ENCODE data around the gene GALNT13. TPM values are rescaled to one million over a fixed set of nuclear protein-coding genes. Genes with fewer than 3 reads are reported as not detected.

GALNT13 gene
- total and polyA plus RNA-seq, 10 of the 15 experiments (the other 5 are each of a cell fraction or from before 2014, with no cell fraction given): 0.04 TPM; not detected in 9

DNA sequence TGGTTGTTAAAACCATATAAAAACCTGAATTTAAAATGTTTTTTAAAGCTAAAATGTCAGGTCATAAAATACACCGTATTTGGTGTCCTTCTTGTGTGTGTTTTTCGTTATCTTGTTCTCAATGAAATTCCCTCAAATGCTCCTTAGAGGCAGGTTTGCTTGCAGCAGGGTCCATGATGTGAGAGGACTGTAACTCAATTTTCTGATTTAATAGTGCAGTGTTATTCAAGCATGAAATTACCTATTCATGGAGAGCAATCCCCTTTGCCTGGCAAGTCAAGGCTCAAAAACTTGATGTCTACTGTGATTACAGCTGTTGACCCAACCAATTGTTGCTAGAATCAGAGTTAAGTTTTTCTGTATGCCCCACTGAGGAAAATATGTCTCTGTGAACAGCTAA lies 318.2 kb downstream of the GALNT13 start:
- intact Hi-C loops (cut with micrococcal nuclease; ENCODE audit: unreplicated experiment): no loop called here
- SMC1A ChIA-PET (ENCODE audit: uncharacterized antibody, unreplicated experiment): no interaction called here
- ATAC-seq: no peak
- Histone ChIP-seq H3K79me2 (ENCODE audit: control insufficient read depth, insufficient read depth, low read length) (no peaks in the 10 kb centered on the region), H3K9me3 (replicated peaks; ENCODE audit: control insufficient read depth, insufficient read depth, low read length) (no peaks in the 10 kb centered on the region), H3K9ac (ENCODE audit: control insufficient read depth, insufficient read depth, low read length) (no peak overlapping the region), H3K27ac (ENCODE audit: control insufficient read depth, insufficient read depth) (no peak overlapping the region), H4K20me1 (ENCODE audit: control insufficient read depth, insufficient read depth) (no peaks in the 10 kb centered on the region), H3K4me1 (ENCODE audit: control insufficient read depth, insufficient read depth, low read length) (no peaks in the 10 kb centered on the region), H3K4me3 (no peak overlapping the region), H3K4me2 (ENCODE audit: control insufficient read depth, insufficient read depth) (no peak overlapping the region), H2AFZ (ENCODE audit: control insufficient read depth, low read depth, low read length) (no peak overlapping the region), H3K36me3 (ENCODE audit: control insufficient read depth in 2 of 2, insufficient read depth in 2 of 2, low read length in 1 of 2) (no peaks in the 10 kb centered on the region), H3K27me3 (replicated peaks in 1 of 2; ENCODE audit: control insufficient read depth in 2 of 2, insufficient read depth in 2 of 2, low read length in 1 of 2) (no peaks in the 10 kb centered on the region)
- no peak for FAIRE-seq
- POLR2A ChIA-PET: no interaction called here
- WGBS (ENCODE audit: insufficient coverage, insufficient replicate concordance, low lambda C conversion rate, missing lambda C conversion rate): 2% methylated on average over 2 of the region's 2 CpGs
- CTCF ChIA-PET: no interaction called here
- no peak for TF ChIP-seq YY1 (IDR thresholded peaks at IDR 0.05; ENCODE audit: low read depth, low read length)
- TF ChIP-seq, protein P1, sequence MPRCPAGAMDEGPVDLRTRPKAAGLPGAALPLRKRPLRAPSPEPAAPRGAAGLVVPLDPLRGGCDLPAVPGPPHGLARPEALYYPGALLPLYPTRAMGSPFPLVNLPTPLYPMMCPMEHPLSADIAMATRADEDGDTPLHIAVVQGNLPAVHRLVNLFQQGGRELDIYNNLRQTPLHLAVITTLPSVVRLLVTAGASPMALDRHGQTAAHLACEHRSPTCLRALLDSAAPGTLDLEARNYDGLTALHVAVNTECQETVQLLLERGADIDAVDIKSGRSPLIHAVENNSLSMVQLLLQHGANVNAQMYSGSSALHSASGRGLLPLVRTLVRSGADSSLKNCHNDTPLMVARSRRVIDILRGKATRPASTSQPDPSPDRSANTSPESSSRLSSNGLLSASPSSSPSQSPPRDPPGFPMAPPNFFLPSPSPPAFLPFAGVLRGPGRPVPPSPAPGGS (IDR thresholded peaks at IDR 0.05; ENCODE audit: borderline replicate concordance, insufficient read depth, low read depth, low read length, poor library complexity, severe bottlenecking): no peak
- no peak for TF ChIP-seq SMAD1 (IDR thresholded peaks at IDR 0.05; ENCODE audit: low read depth, partially characterized antibody)
- no peak for TF ChIP-seq NFYA (IDR thresholded peaks at IDR 0.05; ENCODE audit: borderline replicate concordance, low read depth, low read length)
- no peak for TF ChIP-seq ZNF207 (IDR thresholded peaks at IDR 0.05; ENCODE audit: borderline replicate concordance)
- no peak for TF ChIP-seq CBFB (IDR thresholded peaks at IDR 0.05; ENCODE audit: low read depth)
- no peak for TF ChIP-seq EED (IDR thresholded peaks at IDR 0.05; ENCODE audit: low read depth)
- TF ChIP-seq FOS (IDR thresholded peaks at IDR 0.05; ENCODE audit: borderline replicate concordance, extremely low read depth, insufficient read length): no peak
- RAD21 ChIA-PET (ENCODE audit: unreplicated experiment): no interaction called here
- BruUV-seq (replicated peaks): no TSS peak
- in situ Hi-C loops (cut with MboI): no loop called here
- DNase-seq (ENCODE audit: low read depth, low spot score): no peak

Data from GM12878 (cell line).